IMR-90 (cell line): Measurements from ENCODE around the gene NAV2. TPM values are rescaled to one million over a fixed set of nuclear protein-coding genes. Genes with fewer than 3 reads are reported as not detected.

Experiments used
- ATAC-seq: fragments of 200-7000 bp; cut with Tn5 transposase; 2 replicates; pipeline ENCODE4 v1.9.1; 2020; ENCODE audit warnings: low read depth, mild to moderate bottlenecking, moderate library complexity
- BruUV-seq: library from RNA; stranded (reverse); fragments of 400-500 nt; replicated peaks from 2 replicates; lab custom pipeline; 2021; lab: Mats Ljungman, UMichigan
- CTCF ChIA-PET: fragments of 300-600 bp; formaldehyde crosslinking; extraction: SDS; loops from one replicate; lab custom pipeline; 2021; ENCODE audit warnings: antibody characterized with exemption; lab: Yijun Ruan, JAX
- POLR2A ChIA-PET: fragments of 300-600 bp; sonication (Branson Sonifier 250); formaldehyde crosslinking; loops from one replicate; lab custom pipeline; 2022; ENCODE audit warnings: antibody characterized with exemption; ENCODE audit not compliant: unreplicated experiment; lab: Charles Lee
- DNase-seq: peaks from one replicate; pipeline ENCODE4 v3.0.0; 2013
- H2AFZ ChIP-seq: replicated peaks from 2 replicates; pipeline ENCODE3; 2013; ENCODE audit warnings: low read length, mild to moderate bottlenecking; ENCODE audit not compliant: poor library complexity
- H2AK5ac ChIP-seq: 2 replicates; pipeline ENCODE4 v1.6.1; 2013; ENCODE audit warnings: low read depth, low read length, inconsistent platforms
- H2AK9ac ChIP-seq: replicated peaks from 2 replicates; pipeline ENCODE3; 2013; ENCODE audit warnings: mild to moderate bottlenecking, low read depth, low read length, moderate library complexity; ENCODE audit not compliant: poor library complexity
- H2BK120ac ChIP-seq: 2 replicates; pipeline ENCODE4 v1.6.1; 2013; ENCODE audit warnings: low read depth, low read length, inconsistent platforms
- H2BK15ac ChIP-seq: 3 replicates; pipeline ENCODE4 v1.6.1; 2013; ENCODE audit warnings: low read depth, low read length, inconsistent platforms
- H2BK20ac ChIP-seq: 2 replicates; pipeline ENCODE4 v1.6.1; 2013; ENCODE audit warnings: low read depth, mild to moderate bottlenecking, inconsistent platforms, low read length, moderate library complexity
- H2BK5ac ChIP-seq: 2 replicates; pipeline ENCODE4 v1.6.1; 2013; ENCODE audit warnings: mild to moderate bottlenecking, low read depth, low read length, inconsistent platforms; ENCODE audit not compliant: poor library complexity, severe bottlenecking
- H3K14ac ChIP-seq: replicated peaks from 2 replicates; pipeline ENCODE4 v1.6.1; 2013; ENCODE audit warnings: low read depth, low read length, inconsistent platforms
- H3K18ac ChIP-seq: 2 replicates; pipeline ENCODE4 v1.6.1; 2013; ENCODE audit warnings: low read depth, low read length, control low read depth
- H3K23ac ChIP-seq: 2 replicates; pipeline ENCODE4 v1.6.1; 2013; ENCODE audit warnings: low read depth, low read length, inconsistent platforms
- H3K27ac ChIP-seq: 2 replicates; pipeline ENCODE4 v1.5.1; 2013; ENCODE audit warnings: mild to moderate bottlenecking, control low read depth, low read length; ENCODE audit not compliant: insufficient read depth
- H3K27me3 ChIP-seq: 2 replicates; pipeline ENCODE4 v1.6.1; 2013; ENCODE audit warnings: low read length; ENCODE audit not compliant: control insufficient read depth, insufficient read depth
- H3K36me3 ChIP-seq: 2 replicates; pipeline ENCODE4 v1.6.1; 2013; ENCODE audit warnings: low read length, mixed read lengths; ENCODE audit not compliant: control insufficient read depth, insufficient read depth
- H3K4ac ChIP-seq: 2 replicates; pipeline ENCODE4 v1.6.1; 2013; ENCODE audit warnings: low read depth, low read length, inconsistent platforms
- H3K4me1 ChIP-seq: 2 replicates; pipeline ENCODE4 v1.6.1; 2013; ENCODE audit warnings: low read length, mixed read lengths; ENCODE audit not compliant: control insufficient read depth, insufficient read depth
- H3K4me2 ChIP-seq: 2 replicates; pipeline ENCODE4 v1.6.1; 2013; ENCODE audit warnings: low read depth, mild to moderate bottlenecking, control low read depth, low read length, moderate library complexity
- H3K4me3 ChIP-seq: 2 replicates; pipeline ENCODE4 v1.5.1; 2013; ENCODE audit warnings: low read depth, mild to moderate bottlenecking, control low read depth, low read length, moderate library complexity; ENCODE audit not compliant: insufficient read depth
- H3K56ac ChIP-seq: 2 replicates; pipeline ENCODE4 v1.6.1; 2013; ENCODE audit warnings: low read length, inconsistent platforms; ENCODE audit not compliant: insufficient read depth; ENCODE audit errors: extremely low read depth
- H3K79me1 ChIP-seq, 2 experiments: 2 replicates each; pipeline ENCODE4 v1.6.1; 2013; ENCODE audit warnings: low read length in 2 of 2, inconsistent platforms in 1 of 2, low read depth in 1 of 2
- H3K9ac ChIP-seq: 2 replicates; pipeline ENCODE4 v1.6.1; 2013; ENCODE audit warnings: low read depth, low read length, control low read depth
- H3K9me1 ChIP-seq: 2 replicates; pipeline ENCODE4 v1.6.1; 2013; ENCODE audit warnings: low read length, inconsistent platforms; ENCODE audit not compliant: insufficient read depth
- H3K9me3 ChIP-seq: 2 replicates; pipeline ENCODE4 v1.6.1; 2013; ENCODE audit warnings: low read length; ENCODE audit not compliant: control insufficient read depth, insufficient read depth
- H4K20me1 ChIP-seq: 2 replicates; pipeline ENCODE4 v1.6.1; 2013; ENCODE audit warnings: low read length, inconsistent platforms; ENCODE audit not compliant: insufficient read depth
- H4K5ac ChIP-seq: 2 replicates; pipeline ENCODE4 v1.6.1; 2013; ENCODE audit warnings: mild to moderate bottlenecking, low read depth, low read length, control low read depth
- H4K8ac ChIP-seq, 2 experiments: 2 replicates each; pipeline ENCODE4 v1.6.1; 2013; ENCODE audit warnings: low read depth in 2 of 2, low read length in 2 of 2, control low read depth in 1 of 2, inconsistent platforms in 1 of 2
- H4K91ac ChIP-seq: 2 replicates; pipeline ENCODE4 v1.6.1; 2013; ENCODE audit warnings: low read depth, low read length, inconsistent platforms; ENCODE audit not compliant: insufficient read depth
- CEBPB ChIP-seq: IDR thresholded peaks from 2 replicates; pipeline ENCODE4 v1.6.1; 2012; ENCODE audit warnings: low read depth, low read length, improper control_type of control experiment
- MAFK ChIP-seq: IDR thresholded peaks from 2 replicates; pipeline ENCODE4 v1.6.1; 2012; ENCODE audit warnings: low read depth, low read length, improper control_type of control experiment
- MAZ ChIP-seq: IDR thresholded peaks from 2 replicates; pipeline ENCODE4 v1.6.1; 2012; ENCODE audit warnings: low read depth, mild to moderate bottlenecking, low read length, improper control_type of control experiment, moderate library complexity, borderline replicate concordance
- NFE2L2 ChIP-seq: fragments of 150-350 bp; IDR thresholded peaks from 2 replicates; pipeline ENCODE4 v1.6.1; 2016; ENCODE audit warnings: low read depth, mild to moderate bottlenecking, low read length
- POLR2A ChIP-seq: IDR thresholded peaks from 2 replicates; pipeline ENCODE4 v1.6.1; 2012; ENCODE audit warnings: mild to moderate bottlenecking, low read depth, low read length
- RAD21 ChIP-seq: IDR thresholded peaks from 2 replicates; pipeline ENCODE4 v1.6.1; 2012; ENCODE audit warnings: low read length, improper control_type of control experiment
- RCOR1 ChIP-seq: IDR thresholded peaks from 2 replicates; pipeline ENCODE4 v1.6.1; 2012; ENCODE audit warnings: mild to moderate bottlenecking, low read length, improper control_type of control experiment; ENCODE audit not compliant: insufficient replicate concordance
- RFX5 ChIP-seq: IDR thresholded peaks from 2 replicates; pipeline ENCODE4 v1.8.0; 2012; ENCODE audit warnings: low read depth, mild to moderate bottlenecking, low read length, moderate library complexity
- SMC3 ChIP-seq: fragments of 150-350 bp; IDR thresholded peaks from 2 replicates; pipeline ENCODE4 v1.6.1; 2016; ENCODE audit warnings: low read depth, mild to moderate bottlenecking, antibody characterized with exemption, low read length, moderate library complexity
- WGBS, 2 experiments: methylation state at CpG; one replicate each; pipeline versions ENCODE4 v1.1.5 to v1.1.7; 2013; ENCODE audit warnings: missing lambda C conversion rate in 2 of 2; ENCODE audit not compliant: insufficient read length in 1 of 2; ENCODE audit errors: extremely low coverage in 2 of 2; 5-methylcytosine and 5-hydroxymethylcytosine counted together
- dilution Hi-C: fragments of 300-500 bp; cut with HindIII; formaldehyde crosslinking; loops from one replicate; pipeline ENCODE4 v1.14.3; 2018; ENCODE audit warnings: low sequenced_read_pairs; ENCODE audit not compliant: unreplicated experiment
- in situ Hi-C: fragments of 300-500 bp; cut with MboI; formaldehyde crosslinking; loops from 3 replicates; pipeline ENCODE4 v1.14.3; 2019; ENCODE audit warnings: low sequenced_read_pairs, inconsistent platforms, mixed read lengths
- intact Hi-C: fragments of 100-400 bp; cut with micrococcal nuclease; formaldehyde crosslinking; loops from 2 replicates; pipeline ENCODE4 v1.10.0; 2022
- polyA plus RNA-seq, 3 experiments: library from polyadenylated mRNA; depleted of rRNA; stranded (reverse); fragments of >200 nt; gene quantifications; 2 replicates each; pipeline ENCODE4 v1.2.3, GENCODE V29; 2012; ENCODE audit warnings: low replicate concordance in 1 of 3
- total RNA-seq: library from RNA; depleted of rRNA; stranded (reverse); fragments of >200 nt; gene quantifications from 2 replicates; pipeline ENCODE4 v1.2.3, GENCODE V29; 2012
- TF ChIP-seq, protein P1 (sequence below): conservative IDR thresholded peaks from 2 replicates; pipeline ENCODE4 v1.5.1; 2012; ENCODE audit warnings: mild to moderate bottlenecking, low read depth, low read length, improper control_type of control experiment
- TF ChIP-seq, protein P2 (sequence below): fragments of 150-350 bp; IDR thresholded peaks from 2 replicates; pipeline ENCODE4 v1.6.1; 2017; ENCODE audit warnings: mild to moderate bottlenecking, antibody characterized with exemption, low read length, low read depth

Gene NAV2
- total and polyA plus RNA-seq, 2 of the 4 experiments (the other 2 are of a cell fraction) = 4.5 to 12.6 TPM

DNA sequence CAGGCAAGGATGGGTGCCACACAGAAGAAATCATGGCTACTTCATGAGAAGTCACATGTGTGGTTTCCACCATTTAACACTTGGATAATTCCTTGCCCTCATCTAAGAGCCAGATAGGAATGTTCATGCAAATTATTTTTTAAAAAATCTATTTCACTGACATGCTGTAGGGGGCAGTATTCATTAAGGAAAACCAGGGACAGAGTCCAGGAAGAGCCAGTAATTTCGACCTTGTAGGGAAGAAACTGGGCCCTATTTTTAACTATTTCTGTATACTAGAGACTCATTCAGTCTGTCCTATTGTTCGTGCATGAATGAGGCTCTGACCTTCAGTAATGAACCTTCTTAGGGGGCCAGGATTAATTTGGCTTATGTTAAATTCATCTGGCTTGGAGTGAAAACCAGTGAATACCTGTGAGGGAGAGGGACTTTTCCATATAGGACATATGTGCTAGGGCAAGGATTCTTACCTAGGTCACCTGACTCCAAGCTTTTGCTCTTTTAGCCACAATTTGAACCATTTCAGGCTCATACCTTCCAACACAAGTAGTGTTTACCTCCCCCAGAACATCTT lies 192.7 kb downstream of the NAV2 start:
- H3K27me3 ChIP-seq = no peaks in the 10 kb centered on the region
- peaks cover 5% of the 10 kb centered on the region; the same call in 1 of the 2 replicates for H4K20me1 ChIP-seq
- no peak overlapping the region for H3K23ac ChIP-seq
- H2AK9ac ChIP-seq = no peak overlapping the region
- H4K91ac ChIP-seq = no peak overlapping the region
- H3K9me1 ChIP-seq = no peaks in the 10 kb centered on the region
- H2BK20ac ChIP-seq = no peak overlapping the region
- DNase-seq (peak; percentile 67), ATAC-seq (peak; percentile 72)
- H2BK15ac ChIP-seq = no peak overlapping the region
- H3K27ac ChIP-seq = no peak overlapping the region
- no peaks in the 10 kb centered on the region for H3K9me3 ChIP-seq
- no CpG with 5 or more reads among the region's 2 CpGs for WGBS, 2 experiments
- TF ChIP-seq MAZ (no peak), POLR2A (no peak), NFE2L2 (no peak), MAFK (no peak), RCOR1 (no peak), SMC3 (peak; percentile 46; the same call in 1 of the 2 replicates), RFX5 (no peak), RAD21 (peak; percentile 74), CEBPB (no peak)
- TF ChIP-seq, protein P1, sequence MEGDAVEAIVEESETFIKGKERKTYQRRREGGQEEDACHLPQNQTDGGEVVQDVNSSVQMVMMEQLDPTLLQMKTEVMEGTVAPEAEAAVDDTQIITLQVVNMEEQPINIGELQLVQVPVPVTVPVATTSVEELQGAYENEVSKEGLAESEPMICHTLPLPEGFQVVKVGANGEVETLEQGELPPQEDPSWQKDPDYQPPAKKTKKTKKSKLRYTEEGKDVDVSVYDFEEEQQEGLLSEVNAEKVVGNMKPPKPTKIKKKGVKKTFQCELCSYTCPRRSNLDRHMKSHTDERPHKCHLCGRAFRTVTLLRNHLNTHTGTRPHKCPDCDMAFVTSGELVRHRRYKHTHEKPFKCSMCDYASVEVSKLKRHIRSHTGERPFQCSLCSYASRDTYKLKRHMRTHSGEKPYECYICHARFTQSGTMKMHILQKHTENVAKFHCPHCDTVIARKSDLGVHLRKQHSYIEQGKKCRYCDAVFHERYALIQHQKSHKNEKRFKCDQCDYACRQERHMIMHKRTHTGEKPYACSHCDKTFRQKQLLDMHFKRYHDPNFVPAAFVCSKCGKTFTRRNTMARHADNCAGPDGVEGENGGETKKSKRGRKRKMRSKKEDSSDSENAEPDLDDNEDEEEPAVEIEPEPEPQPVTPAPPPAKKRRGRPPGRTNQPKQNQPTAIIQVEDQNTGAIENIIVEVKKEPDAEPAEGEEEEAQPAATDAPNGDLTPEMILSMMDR = peak; percentile 70
- TF ChIP-seq, protein P2, sequence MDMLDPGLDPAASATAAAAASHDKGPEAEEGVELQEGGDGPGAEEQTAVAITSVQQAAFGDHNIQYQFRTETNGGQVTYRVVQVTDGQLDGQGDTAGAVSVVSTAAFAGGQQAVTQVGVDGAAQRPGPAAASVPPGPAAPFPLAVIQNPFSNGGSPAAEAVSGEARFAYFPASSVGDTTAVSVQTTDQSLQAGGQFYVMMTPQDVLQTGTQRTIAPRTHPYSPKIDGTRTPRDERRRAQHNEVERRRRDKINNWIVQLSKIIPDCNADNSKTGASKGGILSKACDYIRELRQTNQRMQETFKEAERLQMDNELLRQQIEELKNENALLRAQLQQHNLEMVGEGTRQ = no peak
- H4K8ac ChIP-seq = 0 out of 4 replicates have a peak overlapping the region, but pooled peaks of 1 of the 2 experiments have one; percentile 36
- no peak overlapping the region for H3K14ac ChIP-seq
- H2BK120ac ChIP-seq = no peak overlapping the region
- H3K79me1 ChIP-seq = peaks cover 8 to 14% of the 10 kb centered on the region in 2 experiments; a peak in 2 of 4 replicates
- no peak overlapping the region for H2BK5ac ChIP-seq
- no peaks in the 10 kb centered on the region for H3K4me1 ChIP-seq
- no peak overlapping the region for H3K9ac ChIP-seq
- H2AK5ac ChIP-seq = no peak overlapping the region
- no TSS peak for BruUV-seq
- intact Hi-C loops (loop anchor here (1.0 to 10.0 kb wide), 6 partner anchors 46 to 831 kb away; no protein-coding TSS in a partner anchor), dilution Hi-C loops (no loop called here), in situ Hi-C loops (loop anchor here (10.0 kb wide), 1 partner anchor 591 kb away; no protein-coding TSS in a partner anchor)
- ChIA-PET POLR2A (no interaction called here), CTCF (no interaction called here)
- no peak overlapping the region for H3K4me3 ChIP-seq
- H3K4ac ChIP-seq = no peak overlapping the region
- H3K18ac ChIP-seq = no peak overlapping the region
- H4K5ac ChIP-seq = no peak overlapping the region
- no peak overlapping the region for H3K4me2 ChIP-seq
- no peak overlapping the region for H3K56ac ChIP-seq
- H3K36me3 ChIP-seq = no peaks in the 10 kb centered on the region
- no peak overlapping the region for H2AFZ ChIP-seq
